HepG2 (cell line): Measurements from ENCODE around the gene METAP1D. TPM values are rescaled to one million over a fixed set of nuclear protein-coding genes. Genes with fewer than 3 reads are reported as not detected.
A peak's percentile ranks its signal among the peaks of the same experiment; 100 is the strongest.

Experiments used
- ATAC-seq: fragments of 200-7000 bp; cut with Tn5 transposase; 3 replicates; pipeline ENCODE4 v1.9.1; 2020; ENCODE audit warnings: mild to moderate bottlenecking, moderate library complexity
- BruUV-seq: library from RNA; stranded (reverse); fragments of 400-500 nt; replicated peaks from 2 replicates; lab custom pipeline; 2021; lab: Mats Ljungman, UMichigan
- CTCF ChIA-PET: fragments of 300-600 bp; formaldehyde crosslinking; extraction: SDS; loops from one replicate; lab custom pipeline; 2021; ENCODE audit warnings: low total read pairs, inconsistent platforms, low intra/inter-chr PET ratio; lab: Yijun Ruan, JAX
- POLR2A ChIA-PET: fragments of 350-600 bp; sonication (Branson Sonifier 250); formaldehyde crosslinking; loops from one replicate; lab custom pipeline; 2020; ENCODE audit warnings: antibody characterized with exemption, inconsistent platforms; lab: Yijun Ruan, JAX
- DNase-seq: peaks from one replicate; pipeline ENCODE4 v3.0.0-alpha.2; 2015; ENCODE audit warnings: low spot score
- FAIRE-seq: peaks from 3 replicates; lab custom pipeline; 2011; peaks lifted over from hg19 to GRCh38; lab: Jason Lieb, UNC
- H2AFZ ChIP-seq: one replicate; pipeline ENCODE4 v1.6.1; 2011; ENCODE audit warnings: low read length, inconsistent platforms
- H3K27ac ChIP-seq: fragments of 300-600 bp; 3 replicates; pipeline ENCODE4 v1.8.0; 2011; ENCODE audit warnings: mixed run types, mild to moderate bottlenecking, mixed read lengths, low read length, inconsistent platforms; ENCODE audit not compliant: insufficient read depth; ENCODE audit errors: extremely low read length
- H3K27me3 ChIP-seq, 2 experiments: fragments of 200-600 bp in 1 of 2; 2 replicates in 1 of 2; 3 replicates in 1 of 2; pipeline versions ENCODE4 v1.6.0 to v1.8.0; 2011; ENCODE audit warnings: low read length in 2 of 2, mild to moderate bottlenecking in 2 of 2, moderate library complexity in 2 of 2, inconsistent platforms in 1 of 2; ENCODE audit not compliant: insufficient read depth in 2 of 2, control insufficient read depth in 1 of 2
- H3K36me3 ChIP-seq, 2 experiments: fragments of 200-600 bp in 1 of 2; replicated peaks in 1 of 2; 2 replicates in 1 of 2; 3 replicates in 1 of 2; pipeline versions ENCODE4 v1.5.1 to v1.8.0; 2011; ENCODE audit warnings: low read length in 2 of 2, inconsistent platforms in 1 of 2; ENCODE audit not compliant: insufficient read depth in 2 of 2, control insufficient read depth in 1 of 2
- H3K4me1 ChIP-seq: 2 replicates; pipeline ENCODE4 v1.5.1; 2012; ENCODE audit warnings: low read length, inconsistent platforms; ENCODE audit not compliant: insufficient read depth
- H3K4me2 ChIP-seq: 2 replicates; pipeline ENCODE4 v1.6.0; 2011; ENCODE audit warnings: low read depth, low read length, inconsistent platforms
- H3K4me3 ChIP-seq, 3 experiments: fragments of 200-600 bp in 1 of 3; sonication (generic), shearing (Covaris generic) in 1 of 3; replicated peaks in 1 of 3; 2 replicates each; pipeline ENCODE4 v1.5.1; 2011 to 2016; ENCODE audit warnings: low read length in 3 of 3, inconsistent platforms in 2 of 3, low read depth in 2 of 3, mild to moderate bottlenecking in 2 of 3, control low read depth in 1 of 3, mixed read lengths in 1 of 3; ENCODE audit not compliant: insufficient read depth in 1 of 3
- H3K79me2 ChIP-seq: one replicate; pipeline ENCODE4 v1.6.1; 2011; ENCODE audit warnings: low read length, inconsistent platforms; ENCODE audit not compliant: insufficient read depth
- H3K9ac ChIP-seq: 2 replicates; pipeline ENCODE4 v1.6.0; 2011; ENCODE audit warnings: mild to moderate bottlenecking, low read depth, low read length, inconsistent platforms; ENCODE audit not compliant: insufficient read depth
- H3K9me3 ChIP-seq: 2 replicates; pipeline ENCODE4 v1.5.1; 2012; ENCODE audit warnings: mild to moderate bottlenecking, low read length
- H4K20me1 ChIP-seq: 2 replicates; pipeline ENCODE4 v1.6.0; 2011; ENCODE audit warnings: inconsistent platforms, mild to moderate bottlenecking, low read length, moderate library complexity; ENCODE audit not compliant: insufficient read depth
- AGO2 ChIP-seq: fragments of 200-400 bp; formaldehyde crosslinking; optimal IDR thresholded peaks from 2 replicates; pipeline ENCODE3; 2017; ENCODE audit warnings: mild to moderate bottlenecking, low read depth, low read length, moderate library complexity
- CHD2 ChIP-seq: IDR thresholded peaks from 2 replicates; pipeline ENCODE4 v1.6.1; 2011; ENCODE audit warnings: low read depth, low read length, improper control_type of control experiment
- FOXK2 ChIP-seq: fragments of 450-650 bp; IDR thresholded peaks from 2 replicates; pipeline ENCODE4 v1.6.1; 2016
- KDM5B ChIP-seq: sonication (generic); formaldehyde crosslinking; IDR thresholded peaks from 2 replicates; pipeline ENCODE4 v1.4.0; 2020; ENCODE audit warnings: missing genetic modification reagents, mild to moderate bottlenecking, borderline replicate concordance
- RERE ChIP-seq: IDR thresholded peaks from 2 replicates; pipeline ENCODE4 v1.6.1; 2016; ENCODE audit warnings: low read depth, missing genetic modification reagents, missing compliant biosample characterization
- RNF2 ChIP-seq: fragments of 450-650 bp; conservative IDR thresholded peaks from 2 replicates; pipeline ENCODE4 v1.6.1; 2016; ENCODE audit warnings: low read depth
- SIX1 ChIP-seq: sonication (generic); formaldehyde crosslinking; IDR thresholded peaks from 2 replicates; pipeline ENCODE4 v1.4.0; 2020; ENCODE audit warnings: missing genetic modification reagents, borderline replicate concordance
- SRSF4 ChIP-seq: fragments of 200-400 bp; formaldehyde crosslinking; IDR thresholded peaks from one replicate; pipeline ENCODE4 v1.6.1; 2018; ENCODE audit warnings: mild to moderate bottlenecking, low read depth, low read length, moderate library complexity; ENCODE audit not compliant: poor library complexity, severe bottlenecking
- SSRP1 ChIP-seq: IDR thresholded peaks from 2 replicates; pipeline ENCODE4 v1.6.1; 2016; ENCODE audit warnings: control low read depth
- ZBTB38 ChIP-seq: sonication (generic); formaldehyde crosslinking; IDR thresholded peaks from 2 replicates; pipeline ENCODE4 v1.5.1; 2020; ENCODE audit warnings: mild to moderate bottlenecking, missing genetic modification reagents
- ZNF33B ChIP-seq: sonication (generic); formaldehyde crosslinking; IDR thresholded peaks from 2 replicates; pipeline ENCODE4 v1.5.1; 2020; ENCODE audit warnings: mild to moderate bottlenecking, missing genetic modification reagents
- ZNF574 ChIP-seq: sonication (generic); formaldehyde crosslinking; IDR thresholded peaks from 2 replicates; pipeline ENCODE4 v1.4.0; 2020; ENCODE audit warnings: missing genetic modification reagents
- ZNF614 ChIP-seq: IDR thresholded peaks from 2 replicates; pipeline ENCODE4 v1.6.1; 2018; ENCODE audit warnings: missing biosample characterization, missing genetic modification reagents, inconsistent platforms, borderline replicate concordance
- ZNF619 ChIP-seq: sonication (generic); formaldehyde crosslinking; IDR thresholded peaks from 2 replicates; pipeline ENCODE4 v1.4.0; 2020; ENCODE audit warnings: mild to moderate bottlenecking, missing genetic modification reagents
- ZNF724P ChIP-seq: sonication (generic); formaldehyde crosslinking; IDR thresholded peaks from 2 replicates; pipeline ENCODE4 v1.8.0; 2022; ENCODE audit warnings: missing genetic modification reagents, borderline replicate concordance
- WGBS: methylation state at CpG from one replicate; pipeline ENCODE4 v1.1.6; 2017; ENCODE audit warnings: low lambda C conversion rate; 5-methylcytosine and 5-hydroxymethylcytosine counted together
- in situ Hi-C: cut with HindIII; loops from 2 replicates; pipeline ENCODE4 v1.10.0; 2017; ENCODE audit warnings: low pct_unique_long_range_greater_than_20kb; ENCODE audit not compliant: extremely low pct_ligation_motif_present
- intact Hi-C: fragments of 100-400 bp; cut with micrococcal nuclease; formaldehyde crosslinking; loops from one replicate; pipeline ENCODE4 v1.10.0; 2022; ENCODE audit not compliant: unreplicated experiment
- polyA plus RNA-seq, 8 experiments: library from polyadenylated mRNA; depleted of rRNA in 3 of 8; stranded (reverse) in 7 of 8; unstranded in 1 of 8; fragments of >200 nt; fragmentation: Illumina TruSeq in 4 of 8; extraction: Trizol in 4 of 8; gene quantifications; 2 replicates each; pipeline versions ENCODE4 v1.2.1 to v1.2.3, GENCODE V29; 2011 to 2016; ENCODE audit warnings: low read depth in 4 of 8, missing spikeins in 1 of 8, mixed read lengths in 1 of 8; ENCODE audit not compliant: insufficient read depth in 1 of 8
- total RNA-seq, 5 experiments: library from RNA; depleted of rRNA; stranded (reverse); fragments of >200 nt; fragmentation: Illumina TruSeq; extraction: Trizol; gene quantifications; 2 replicates each; pipeline ENCODE4 v1.2.3, GENCODE V29; 2016; ENCODE audit warnings: low read depth in 1 of 5

METAP1D gene
- total and polyA plus RNA-seq, 2 of the 13 experiments (the other 11 are each of a cell fraction or from before 2014, with no cell fraction given), result 14.7 to 21.6 TPM

GRCh38 chr2:172082944-172083627 is 83.3 kb downstream of the METAP1D start:
- Histone ChIP-seq H3K4me3 (peak overlapping the region; percentile 24 to 60 (median 50)), H3K4me2 (peak overlapping the region; percentile 98), H3K9ac (no peak overlapping the region; the same call in 1 of the 2 replicates), H4K20me1 (peaks cover 3% of the 10 kb centered on the region; the same call in 1 of the 2 replicates), H3K27ac (no peak overlapping the region), H3K4me1 (peaks cover 72% of the 10 kb centered on the region), H3K9me3 (no peaks in the 10 kb centered on the region), H3K79me2 (no peaks in the 10 kb centered on the region), H2AFZ (no peak overlapping the region), H3K27me3 (peaks cover 12 to 65% of the 10 kb centered on the region in 2 experiments; a peak in 4 of 5 replicates), H3K36me3 (no peaks in the 10 kb centered on the region)
- in situ Hi-C loops (no loop called here), intact Hi-C loops (no loop called here)
- ATAC-seq, result no peak
- CTCF ChIA-PET, result no interaction called here
- no peak for FAIRE-seq
- WGBS, result 15% methylated on average over 42 of the region's 42 CpGs
- POLR2A ChIA-PET, result interaction anchor here (1.0 to 4.9 kb wide), 6 partner anchors 12 to 161 kb away, joined by 3 to 42 read pairs (median 4); partner anchors contain the start of genes DLX2 and HAT1
- DNase-seq, result no peak
- no TSS peak for BruUV-seq
- TF ChIP-seq ZNF724P (CRISPR knock-in tag) (0 out of 2 replicates have a peak, but pooled peaks have one; percentile 45), SRSF4 (no peak), RNF2 (peak; percentile 47; the same call in 1 of the 2 replicates), ZNF33B (CRISPR knock-in tag) (no peak), SSRP1 (CRISPR knock-in tag) (no peak), KDM5B (CRISPR knock-in tag) (peak; percentile 27; the same call in 1 of the 2 replicates), CHD2 (0 out of 2 replicates have a peak, but pooled peaks have one; percentile 17), ZNF614 (CRISPR knock-in tag) (no peak), FOXK2 (no peak), RERE (CRISPR knock-in tag) (no peak), ZBTB38 (CRISPR knock-in tag) (peak; percentile 57; the same call in 1 of the 2 replicates), SIX1 (CRISPR knock-in tag) (no peak), AGO2 (peak; percentile 47), ZNF574 (peak; percentile 16; the same call in 1 of the 2 replicates), ZNF619 (CRISPR knock-in tag) (0 out of 2 replicates have a peak, but pooled peaks have one; percentile 56)
